Stimulated activated CD4-positive, alpha-beta T cell treated with anti-CD3 and anti-CD28 coated beads, Interleukin-12 subunit alpha, Interleukin-12 subunit beta, amount 100 ng/mL, for 48 hours (primary cell): ENCODE data around the gene EMX2.
A peak's percentile ranks its signal among the peaks of the same experiment; 100 is the strongest.
"Not testable (repeated sequence)": the region's sequence is repeated elsewhere in the genome, so short reads cannot be mapped to it uniquely, and the experiment has no call there.

Experiments used
- DNase-seq, 3 donors: peaks; one replicate each; pipeline ENCODE4 v3.0.0-alpha.2; 2020; ENCODE audit warnings: low read depth in 2 of 3, low spot score in 1 of 3

EMX2 gene

GRCh38 chr10:117542706-117543224, at the start of gene EMX2:
EMX2 (plus strand) TSS chr10:117542746; CDS start chr10:117543268, 522 bp downstream.
- DNase-seq, result no peak

GRCh38 chr10:117496031-117496430, 46.5 kb upstream of the EMX2 start:
- DNase-seq, result no peak

- peak; percentile 43 to 69 (median 54) for DNase-seq
These were observed 45.9 kb upstream of the EMX2 start for GRCh38 chr10:117496616-117497028.

- DNase-seq, result no peak
These were observed 44.8 kb upstream of the EMX2 start for GRCh38 chr10:117497736-117498135.

GRCh38 chr10:117499248-117500105, 43.1 kb upstream of the EMX2 start:
- DNase-seq, result no peak

GRCh38 chr10:117500456-117500855, 42.1 kb upstream of the EMX2 start:
- DNase-seq, result no peak

- DNase-seq, result no peak
These were observed 41.0 kb upstream of the EMX2 start for GRCh38 chr10:117501460-117502035.

- DNase-seq, result no peak
These were observed 39.9 kb upstream of the EMX2 start for GRCh38 chr10:117502421-117503243.

GRCh38 chr10:117503244-117504205, 39.0 kb upstream of the EMX2 start:
- no peak for DNase-seq

GRCh38 chr10:117504562-117504961, 38.0 kb upstream of the EMX2 start:
- DNase-seq, result no peak

- not testable (repeated sequence) for DNase-seq
These were observed 35.5 kb upstream of the EMX2 start for GRCh38 chr10:117507081-117507480.

- DNase-seq, result no peak
These were observed 33.0 kb upstream of the EMX2 start for GRCh38 chr10:117509573-117509972.

GRCh38 chr10:117511601-117512390, 30.8 kb upstream of the EMX2 start:
- DNase-seq, result no peak

- no peak for DNase-seq
These were observed 27.6 kb upstream of the EMX2 start for GRCh38 chr10:117514971-117515370.

GRCh38 chr10:117516681-117517080, 25.9 kb upstream of the EMX2 start:
- DNase-seq, result no peak

GRCh38 chr10:117518246-117518645, 24.3 kb upstream of the EMX2 start:
- no peak for DNase-seq

GRCh38 chr10:117519286-117519685, 23.3 kb upstream of the EMX2 start:
- DNase-seq, result no peak

- no peak for DNase-seq
These were observed 22.7 kb upstream of the EMX2 start for GRCh38 chr10:117519879-117520278.

- no peak for DNase-seq
These were observed 11.8 kb upstream of the EMX2 start for GRCh38 chr10:117530791-117531190.
